ENCODE measurements around the gene PPDPF. TPM values are rescaled to one million over a fixed set of nuclear protein-coding genes. Genes with fewer than 3 reads are reported as not detected.

PPDPF gene
- total RNA-seq, 1 experiment from 2014 or later, result 517 TPM

DNA sequence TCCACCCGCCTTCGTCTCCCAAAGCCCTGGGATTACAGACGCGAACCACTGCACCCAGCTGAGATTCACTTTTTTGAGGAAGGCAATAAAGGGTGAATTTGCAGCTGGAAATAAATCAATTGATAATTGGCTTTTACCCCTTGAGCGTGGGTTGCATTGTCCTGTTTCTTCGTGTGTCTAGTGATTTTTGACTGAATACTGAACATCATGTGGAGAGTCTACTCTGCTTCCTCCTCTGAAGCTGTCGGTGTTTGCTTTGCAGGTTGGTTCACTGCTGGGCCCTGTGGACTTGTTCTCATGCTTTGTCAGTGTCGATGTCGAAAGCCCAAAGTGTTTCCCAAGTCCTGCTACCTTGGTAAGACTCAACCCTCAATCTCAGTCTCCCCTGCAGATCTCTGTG lies 15.9 kb upstream of the PPDPF start:
- no peak for DNase-seq
- Mint-ChIP-seq H3K27me3 (ENCODE audit: unreplicated experiment) (peaks cover 67% of the 10 kb centered on the region), H3K36me3 (ENCODE audit: insufficient read depth, unreplicated experiment) (peaks cover 7% of the 10 kb centered on the region), H3K4me1 (ENCODE audit: low read depth, unreplicated experiment) (no peaks in the 10 kb centered on the region), H3K4me3 (ENCODE audit: low read depth, unreplicated experiment) (no peak overlapping the region), H3K27ac (ENCODE audit: unreplicated experiment) (no peak overlapping the region), H3K9me3 (ENCODE audit: low read depth, unreplicated experiment) (peaks cover 4% of the 10 kb centered on the region)
- BruUV-seq (replicated peaks), result no TSS peak
- intact Hi-C loops (cut with micrococcal nuclease; ENCODE audit: unreplicated experiment), result no loop called here
- TF ChIP-seq CTCF (IDR thresholded peaks at IDR 0.05; ENCODE audit: unreplicated experiment), result no peak
- CTCF ChIA-PET, result interaction anchor here (0.5 to 0.7 kb wide), 2 partner anchors 133 to 231 kb away, joined by 3 read pairs; no protein-coding TSS in a partner anchor

GRCh38 chr20:63505281-63505680 lies 15.3 kb upstream of the PPDPF start:
- peaks cover under 1% of the 10 kb centered on the region for H3K36me3 Mint-ChIP-seq (ENCODE audit: insufficient read depth, unreplicated experiment)
- H3K27me3 Mint-ChIP-seq (ENCODE audit: unreplicated experiment), result peaks cover 74% of the 10 kb centered on the region
- no TSS peak for BruUV-seq (replicated peaks)
- DNase-seq, result no peak
- no peak overlapping the region for H3K27ac Mint-ChIP-seq (ENCODE audit: unreplicated experiment)
- peaks cover 4% of the 10 kb centered on the region for H3K9me3 Mint-ChIP-seq (ENCODE audit: low read depth, unreplicated experiment)
- CTCF ChIA-PET, result interaction anchor here (1.1 kb wide), 1 partner anchor 11 kb away, joined by 3 read pairs; no protein-coding TSS in a partner anchor
- intact Hi-C loops (cut with micrococcal nuclease; ENCODE audit: unreplicated experiment), result no loop called here
- H3K4me3 Mint-ChIP-seq (ENCODE audit: low read depth, unreplicated experiment), result no peak overlapping the region
- H3K4me1 Mint-ChIP-seq (ENCODE audit: low read depth, unreplicated experiment), result no peaks in the 10 kb centered on the region
- TF ChIP-seq CTCF (IDR thresholded peaks at IDR 0.05; ENCODE audit: unreplicated experiment), result no peak

- no peaks in the 10 kb centered on the region for H3K36me3 Mint-ChIP-seq (ENCODE audit: insufficient read depth, unreplicated experiment)
- H3K27me3 Mint-ChIP-seq (ENCODE audit: unreplicated experiment), result peaks cover 78% of the 10 kb centered on the region
- CTCF ChIA-PET, result interaction anchor here (1.1 kb wide), 1 partner anchor 12 kb away, joined by 3 read pairs; no protein-coding TSS in a partner anchor
- H3K27ac Mint-ChIP-seq (ENCODE audit: unreplicated experiment), result no peak overlapping the region
- no peak overlapping the region for H3K4me3 Mint-ChIP-seq (ENCODE audit: low read depth, unreplicated experiment)
- peaks cover 4% of the 10 kb centered on the region for H3K9me3 Mint-ChIP-seq (ENCODE audit: low read depth, unreplicated experiment)
- H3K4me1 Mint-ChIP-seq (ENCODE audit: low read depth, unreplicated experiment), result no peaks in the 10 kb centered on the region
- TF ChIP-seq CTCF (IDR thresholded peaks at IDR 0.05; ENCODE audit: unreplicated experiment), result no peak
- BruUV-seq (replicated peaks), result no TSS peak
- intact Hi-C loops (cut with micrococcal nuclease; ENCODE audit: unreplicated experiment), result no loop called here
- DNase-seq, result no peak
These were observed 14.8 kb upstream of the PPDPF start for GRCh38 chr20:63505723-63506122.

- BruUV-seq (replicated peaks), result no TSS peak
- H3K27me3 Mint-ChIP-seq (ENCODE audit: unreplicated experiment), result peaks cover 92% of the 10 kb centered on the region
- H3K9me3 Mint-ChIP-seq (ENCODE audit: low read depth, unreplicated experiment), result peaks cover 6% of the 10 kb centered on the region
- H3K36me3 Mint-ChIP-seq (ENCODE audit: insufficient read depth, unreplicated experiment), result no peaks in the 10 kb centered on the region
- TF ChIP-seq CTCF (IDR thresholded peaks at IDR 0.05; ENCODE audit: unreplicated experiment), result no peak
- no peaks in the 10 kb centered on the region for H3K4me1 Mint-ChIP-seq (ENCODE audit: low read depth, unreplicated experiment)
- no peak for DNase-seq
- no peak overlapping the region for H3K27ac Mint-ChIP-seq (ENCODE audit: unreplicated experiment)
- no peak overlapping the region for H3K4me3 Mint-ChIP-seq (ENCODE audit: low read depth, unreplicated experiment)
- intact Hi-C loops (cut with micrococcal nuclease; ENCODE audit: unreplicated experiment), result no loop called here
- CTCF ChIA-PET, result no interaction called here
These were observed 13.4 kb upstream of the PPDPF start for GRCh38 chr20:63507083-63507743.
